NCI-H2227 (cell line): Measurements from ENCODE around the gene SLFN12L.

Source experiments
- DNase-seq: peaks from one replicate; lab custom pipeline; 2025; ENCODE audit not compliant: unreplicated experiment; lab: John Stamatoyannopoulos, UW

Gene SLFN12L

DNA sequence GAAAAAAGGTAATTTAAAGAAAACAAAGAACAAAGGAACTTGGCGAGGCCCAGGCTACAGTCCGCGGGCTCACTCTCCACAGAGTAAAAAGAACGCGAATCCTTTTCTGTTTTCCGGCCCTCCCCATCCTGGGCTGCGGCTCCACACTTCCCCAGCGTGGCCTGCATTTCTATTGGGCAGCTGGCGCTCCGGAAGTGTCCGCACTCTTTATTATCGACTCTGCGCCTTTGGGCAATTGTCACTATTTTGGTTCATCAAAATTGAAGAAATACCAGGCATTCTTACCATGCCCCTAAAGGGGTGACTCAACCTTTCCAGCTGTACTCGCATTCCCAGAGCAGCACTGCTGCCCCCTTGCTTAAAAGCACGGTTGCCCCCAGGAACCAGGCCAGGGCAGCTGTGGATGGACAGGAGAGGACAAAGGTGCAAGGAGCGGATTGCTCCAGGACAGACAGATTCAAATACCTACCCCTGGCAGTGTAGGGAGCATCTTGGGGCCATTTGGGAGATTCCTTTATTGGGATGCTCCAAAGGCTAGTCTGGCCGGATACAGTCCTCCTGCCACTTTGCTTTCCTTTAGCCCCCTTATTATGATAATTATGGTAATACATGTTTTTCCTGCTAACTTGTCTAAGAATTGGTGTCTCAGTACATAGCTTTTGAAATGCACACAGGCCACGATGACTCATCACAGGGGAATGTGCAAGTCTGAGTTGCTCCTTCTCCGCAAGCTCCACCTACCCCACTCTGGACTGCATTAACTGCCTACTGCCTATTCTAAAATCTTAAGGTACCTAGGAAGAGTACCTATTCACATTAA, 104.2 kb downstream of the SLFN12L start:
- peak; percentile 4 for DNase-seq

- DNase-seq, result no peak
Measured at GRCh38 chr17:35432176-35433074, 105.1 kb downstream of the SLFN12L start, which contains the start of gene SLFN12. Gene SLFN12 (minus strand): TSS chr17:35432500. CDS start chr17:35423028, 9,472 bp downstream.

GRCh38 chr17:35429702-35430101, 107.8 kb downstream of the SLFN12L start:
- no peak for DNase-seq

DNA sequence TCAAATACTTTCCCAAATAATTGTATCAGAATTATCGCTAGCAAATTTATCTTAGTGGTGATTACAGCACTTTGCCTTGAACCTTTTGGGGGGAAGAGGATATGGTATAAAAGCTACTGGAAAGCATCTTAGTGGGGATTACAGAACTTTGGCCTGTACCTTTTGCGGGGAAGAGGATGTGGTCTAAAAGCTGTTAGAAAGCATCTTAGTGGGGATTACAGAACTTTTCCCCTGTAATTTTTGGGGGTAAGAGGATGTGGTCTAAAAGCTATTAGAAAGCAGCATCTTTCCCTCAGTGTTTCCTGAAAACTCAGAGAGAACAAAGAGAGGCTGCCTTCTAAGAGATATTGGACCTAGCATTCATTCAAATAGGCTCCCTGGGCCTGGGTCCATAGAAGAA, 109.2 kb downstream of the SLFN12L start:
- DNase-seq, result no peak

GRCh38 chr17:35423761-35424160, 113.7 kb downstream of the SLFN12L start:
- no peak for DNase-seq
